Lung (tissue), 12 donors: ENCODE data around the gene BSG. TPM values are rescaled to one million over a fixed set of nuclear protein-coding genes. Genes with fewer than 3 reads are reported as not detected.

Experiments used
- ATAC-seq: fragments of 200-7000 bp; cut with Tn5 transposase; one replicate; pipeline ENCODE4 v1.9.1; 2020; ENCODE audit warnings: moderate number of reproducible peaks; ENCODE audit not compliant: insufficient read depth, low FRiP score
- DNase-seq, 3 donors: peaks; one replicate each; pipeline ENCODE4 v3.0.0-alpha.2; 2013 to 2017
- H3K27ac ChIP-seq, 2 donors: one replicate each; pipeline ENCODE4 v1.5.1; 2013; ENCODE audit warnings: mild to moderate bottlenecking in 2 of 2, moderate library complexity in 2 of 2, control low read depth in 1 of 2, inconsistent platforms in 1 of 2, low read depth in 1 of 2, low read length in 1 of 2
- H3K27me3 ChIP-seq, 3 donors: one replicate each; pipeline ENCODE4 v1.5.1; 2013; ENCODE audit warnings: low read length in 2 of 3; ENCODE audit not compliant: control insufficient read depth in 3 of 3, insufficient read depth in 3 of 3
- H3K36me3 ChIP-seq, 4 donors: one replicate each; pipeline ENCODE4 v1.5.1; 2013; ENCODE audit warnings: low read length in 4 of 4, mild to moderate bottlenecking in 1 of 4, moderate library complexity in 1 of 4; ENCODE audit not compliant: control insufficient read depth in 4 of 4, insufficient read depth in 4 of 4
- H3K4me1 ChIP-seq, 5 donors: one replicate each; pipeline ENCODE4 v1.5.1; 2013; ENCODE audit warnings: low read length in 5 of 5, mild to moderate bottlenecking in 2 of 5, moderate library complexity in 1 of 5; ENCODE audit not compliant: control insufficient read depth in 5 of 5, insufficient read depth in 5 of 5
- H3K4me3 ChIP-seq: one replicate; pipeline ENCODE4 v1.5.1; 2013; ENCODE audit warnings: mild to moderate bottlenecking, control low read depth, moderate library complexity
- H3K9ac ChIP-seq, 2 donors: one replicate each; pipeline ENCODE4 v1.5.1; 2013; ENCODE audit warnings: low read length in 2 of 2, control low read depth in 1 of 2; ENCODE audit not compliant: insufficient read depth in 1 of 2
- H3K9me3 ChIP-seq, 4 donors: one replicate each; pipeline ENCODE4 v1.5.1; 2013; ENCODE audit warnings: low read length in 3 of 4, mild to moderate bottlenecking in 1 of 4, moderate library complexity in 1 of 4; ENCODE audit not compliant: control insufficient read depth in 4 of 4, insufficient read depth in 3 of 4
- WGBS, 2 donors: extraction: QIAGEN DNeasy Blood & Tissue Kit; methylation state at CpG; one replicate each; pipeline ENCODE4 v1.1.7; 2013; 5-methylcytosine and 5-hydroxymethylcytosine counted together
- polyA plus RNA-seq, 2 donors: library from polyadenylated mRNA; stranded (reverse); fragments of 200-250 nt; gene quantifications; one replicate each; pipeline ENCODE4 v1.2.1, GENCODE V29; 2013
- total RNA-seq, 2 donors: library from RNA; depleted of rRNA in 1 of 2; stranded (reverse); fragments of >200 nt in 1 of 2; gene quantifications; one replicate each; pipeline ENCODE4 v1.2.1, GENCODE V29; 2014 to 2021
- TF ChIP-seq, protein P1 (sequence below): IDR thresholded peaks from 2 replicates; pipeline ENCODE4 v1.5.1; 2012; ENCODE audit warnings: mild to moderate bottlenecking; ENCODE audit errors: control extremely low read depth, extremely low read depth
- donor health status: control.
- donor health status: control.
- donor health status: Bipolar disorder and iron deficiency.
- donor health status: healthy.
- donor health status: DM: yes; HTN: yes; CAD: no.

The BSG gene
- total and polyA plus RNA-seq, 4 donors: 239 to 416 (median 355) TPM

DNA sequence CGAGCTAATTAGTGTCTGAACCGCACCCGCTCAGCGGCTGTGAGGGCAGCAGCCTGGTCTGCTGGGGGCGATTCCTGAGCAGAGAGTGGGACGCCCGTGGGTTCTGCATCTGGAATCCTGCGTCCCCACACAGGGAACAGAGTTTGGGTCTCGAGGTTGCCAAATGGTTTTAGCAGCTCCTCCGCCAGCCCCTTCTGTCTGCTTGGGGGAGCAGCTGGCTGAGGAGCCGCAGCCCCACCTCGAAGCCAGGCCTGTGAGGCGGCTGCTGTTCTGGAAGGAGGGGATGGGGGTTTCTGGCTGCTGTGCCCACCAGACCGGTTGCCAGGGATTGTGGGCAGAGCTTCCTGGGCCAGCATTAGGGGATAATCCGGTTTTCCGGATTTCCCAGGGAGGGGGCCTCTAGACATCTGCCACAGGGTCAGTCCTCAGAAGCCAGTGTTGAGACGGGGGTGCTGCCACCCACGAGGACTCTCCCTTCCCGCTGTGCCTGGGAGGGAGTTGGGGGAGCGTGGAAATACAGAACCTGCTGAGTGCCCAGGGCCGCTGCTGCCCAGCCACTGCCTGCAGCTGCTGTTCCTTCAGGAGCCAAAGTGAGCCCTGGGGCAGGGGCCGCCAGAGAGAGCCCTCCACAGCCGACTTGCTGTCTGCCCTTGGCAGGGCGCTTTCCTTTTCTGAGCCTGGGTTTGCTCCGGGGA lies 38.9 kb upstream of the BSG start:
- Histone ChIP-seq H3K4me1 (peaks cover 0 to 20% (median 8%) of the 10 kb centered on the region in 5 donors), H3K9ac (peak overlapping the region; percentile 14 to 53), H3K9me3 (peaks cover 0 to 2% (median 0%) of the 10 kb centered on the region in 4 donors), H3K36me3 (peaks cover 5 to 20% (median 9%) of the 10 kb centered on the region in 4 donors), H3K27me3 (no peaks in the 10 kb centered on the region), H3K4me3 (peak overlapping the region; percentile 90), H3K27ac (peak overlapping the region; percentile 87 to 91)
- TF ChIP-seq, protein P1, sequence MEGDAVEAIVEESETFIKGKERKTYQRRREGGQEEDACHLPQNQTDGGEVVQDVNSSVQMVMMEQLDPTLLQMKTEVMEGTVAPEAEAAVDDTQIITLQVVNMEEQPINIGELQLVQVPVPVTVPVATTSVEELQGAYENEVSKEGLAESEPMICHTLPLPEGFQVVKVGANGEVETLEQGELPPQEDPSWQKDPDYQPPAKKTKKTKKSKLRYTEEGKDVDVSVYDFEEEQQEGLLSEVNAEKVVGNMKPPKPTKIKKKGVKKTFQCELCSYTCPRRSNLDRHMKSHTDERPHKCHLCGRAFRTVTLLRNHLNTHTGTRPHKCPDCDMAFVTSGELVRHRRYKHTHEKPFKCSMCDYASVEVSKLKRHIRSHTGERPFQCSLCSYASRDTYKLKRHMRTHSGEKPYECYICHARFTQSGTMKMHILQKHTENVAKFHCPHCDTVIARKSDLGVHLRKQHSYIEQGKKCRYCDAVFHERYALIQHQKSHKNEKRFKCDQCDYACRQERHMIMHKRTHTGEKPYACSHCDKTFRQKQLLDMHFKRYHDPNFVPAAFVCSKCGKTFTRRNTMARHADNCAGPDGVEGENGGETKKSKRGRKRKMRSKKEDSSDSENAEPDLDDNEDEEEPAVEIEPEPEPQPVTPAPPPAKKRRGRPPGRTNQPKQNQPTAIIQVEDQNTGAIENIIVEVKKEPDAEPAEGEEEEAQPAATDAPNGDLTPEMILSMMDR: no peak
- no peak for DNase-seq
- no peak for ATAC-seq
- 36 to 54% methylated on average over 25 of the region's 25 CpGs for WGBS, 2 donors

GRCh38 chr19:534088-534487 lies 38.3 kb upstream of the BSG start:
- Histone ChIP-seq H3K27me3 (no peaks in the 10 kb centered on the region), H3K4me1 (peaks cover 0 to 20% (median 8%) of the 10 kb centered on the region in 5 donors), H3K27ac (peak overlapping the region in 1 of 2 donors; percentile 91), H3K4me3 (no peak overlapping the region), H3K9ac (no peak overlapping the region), H3K36me3 (peaks cover 8 to 26% (median 12%) of the 10 kb centered on the region in 4 donors), H3K9me3 (peaks cover 0 to 2% (median 0%) of the 10 kb centered on the region in 4 donors)
- no peak for DNase-seq
- TF ChIP-seq, protein P1: no peak
- no peak for ATAC-seq
- 84 to 86% methylated on average over 14 of the region's 14 CpGs for WGBS, 2 donors

GRCh38 chr19:535017-535835 lies 37.2 kb upstream of the BSG start:
- no peak overlapping the region for H3K4me3 ChIP-seq
- peak overlapping the region in 1 of 2 donors; percentile 0 for H3K27ac ChIP-seq
- TF ChIP-seq, protein P1: no peak
- peaks cover 0 to 20% (median 8%) of the 10 kb centered on the region in 5 donors for H3K4me1 ChIP-seq
- H3K27me3 ChIP-seq: no peaks in the 10 kb centered on the region
- H3K9ac ChIP-seq: no peak overlapping the region
- no peak for DNase-seq
- 73 to 79% methylated on average over 16 of the region's 16 CpGs for WGBS, 2 donors
- ATAC-seq: no peak
- H3K9me3 ChIP-seq: peaks cover 0 to under 1% (median 0%) of the 10 kb centered on the region in 4 donors
- H3K36me3 ChIP-seq: peaks cover 8 to 33% (median 12%) of the 10 kb centered on the region in 4 donors
